ENCODE data around the gene PEX14. TPM values are rescaled to one million over a fixed set of nuclear protein-coding genes. Genes with fewer than 3 reads are reported as not detected.

Gene PEX14
- total RNA-seq, 1 experiment from 2014 or later = 29.3 TPM

- Histone ChIP-seq H3K36me3 (ENCODE audit: control insufficient read depth in 1 of 2, insufficient read depth in 2 of 2, low read length in 2 of 2) (no peaks in the 10 kb centered on the region), H3K4me1 (ENCODE audit: control insufficient read depth in 1 of 2, insufficient read depth in 2 of 2, low read length in 2 of 2) (no peaks in the 10 kb centered on the region), H3K9ac (ENCODE audit: low read length) (no peak overlapping the region), H3K27me3 (ENCODE audit: insufficient read depth, low read length) (no peaks in the 10 kb centered on the region), H3K4me3 (replicated peaks in 1 of 2; ENCODE audit: low read depth in 1 of 2, low read length in 2 of 2) (no peak overlapping the region), H3K4me2 (ENCODE audit: low read length) (no peak overlapping the region), H3K9me3 (ENCODE audit: control insufficient read depth in 1 of 2, insufficient read depth in 1 of 2, low read depth in 1 of 2, low read length in 2 of 2) (no peaks in the 10 kb centered on the region), H3K79me2 (ENCODE audit: insufficient read depth, low read length) (no peaks in the 10 kb centered on the region), H3K27ac (ENCODE audit: low read depth, low read length) (no peak overlapping the region), H3K9me2 (ENCODE audit: insufficient read depth) (no peaks in the 10 kb centered on the region), H4K20me1 (ENCODE audit: insufficient read depth) (no peaks in the 10 kb centered on the region), H2AFZ (ENCODE audit: low read depth, low read length, poor library complexity, severe bottlenecking) (no peak overlapping the region)
- ATAC-seq = no peak
- POLR2A ChIA-PET = no interaction called here
- TF ChIP-seq SIN3A (IDR thresholded peaks at IDR 0.05; ENCODE audit: low read depth) = no peak
- TF ChIP-seq JUND (IDR thresholded peaks at IDR 0.05) = no peak
- TF ChIP-seq ZBTB33 (IDR thresholded peaks at IDR 0.05; ENCODE audit: extremely low read depth, insufficient replicate concordance, low read length) = no peak
- no peak for TF ChIP-seq ATF3 (IDR thresholded peaks at IDR 0.05)
- TF ChIP-seq ELF1 (IDR thresholded peaks at IDR 0.05; ENCODE audit: borderline replicate concordance, low read depth) = no peak
- TF ChIP-seq SP1 (IDR thresholded peaks at IDR 0.05; ENCODE audit: low read depth) = no peak
- no peak for TF ChIP-seq POLR2A (IDR thresholded peaks at IDR 0.05; ENCODE audit: borderline replicate concordance, extremely low read depth, insufficient read depth, insufficient read length)
- no TSS peak for BruUV-seq (replicated peaks)
- RAD21 ChIA-PET (ENCODE audit: low non-redundant PET in 1 of 2, low total read pairs in 2 of 2, uncharacterized antibody in 2 of 2, unreplicated experiment in 2 of 2) = no interaction called here
- CTCF ChIA-PET = no interaction called here
- DNase-seq (ENCODE audit: low read depth, low spot score) = no peak
- intact Hi-C loops (cut with micrococcal nuclease) = no loop called here
Measured at GRCh38 chr1:10617318-10617717, 142.6 kb downstream of the PEX14 start.
